Activated T-cell treated with anti-CD3 and anti-CD28 coated beads for 48 hours (primary cell): ENCODE results near the gene SLIT3.

Experiments
- DNase-seq: peaks from one replicate; pipeline ENCODE4 v3.0.0-alpha.2; 2020; ENCODE audit warnings: low read depth

Gene SLIT3

GRCh38 chr5:169029661-169030274, 271.2 kb downstream of the SLIT3 start:
- no peak for DNase-seq

GRCh38 chr5:169029037-169029436, 271.9 kb downstream of the SLIT3 start:
- DNase-seq, result no peak

GRCh38 chr5:169027501-169028061, 273.4 kb downstream of the SLIT3 start:
- DNase-seq, result no peak

GRCh38 chr5:169025491-169025890, 275.4 kb downstream of the SLIT3 start:
- no peak for DNase-seq

- no peak for DNase-seq
These were observed 276.5 kb downstream of the SLIT3 start for GRCh38 chr5:169024421-169024820.

GRCh38 chr5:169022718-169023117, 278.2 kb downstream of the SLIT3 start:
- no peak for DNase-seq

- no peak for DNase-seq
These were observed 280.8 kb downstream of the SLIT3 start for GRCh38 chr5:169020102-169020501.

GRCh38 chr5:169018925-169019324, 282.0 kb downstream of the SLIT3 start:
- no peak for DNase-seq

GRCh38 chr5:169015991-169016390, 284.9 kb downstream of the SLIT3 start:
- DNase-seq, result no peak

- no peak for DNase-seq
These were observed 287.1 kb downstream of the SLIT3 start for GRCh38 chr5:169013846-169014245.

- no peak for DNase-seq
These were observed 287.7 kb downstream of the SLIT3 start for GRCh38 chr5:169013208-169013728.

- DNase-seq, result no peak
These were observed 288.5 kb downstream of the SLIT3 start for GRCh38 chr5:169012450-169012849.

GRCh38 chr5:169011451-169011850, 289.5 kb downstream of the SLIT3 start:
- DNase-seq, result no peak

- no peak for DNase-seq
These were observed 289.9 kb downstream of the SLIT3 start for GRCh38 chr5:169011009-169011408.

- DNase-seq, result no peak
These were observed 291.8 kb downstream of the SLIT3 start for GRCh38 chr5:169009123-169009522.

- no peak for DNase-seq
These were observed 293.8 kb downstream of the SLIT3 start for GRCh38 chr5:169006842-169007790.

GRCh38 chr5:169004551-169004950, 296.4 kb downstream of the SLIT3 start:
- DNase-seq, result no peak

- no peak for DNase-seq
These were observed 297.0 kb downstream of the SLIT3 start for GRCh38 chr5:169003721-169004541.

- DNase-seq, result no peak
These were observed 297.9 kb downstream of the SLIT3 start for GRCh38 chr5:169002953-169003555.

- no peak for DNase-seq
These were observed 299.5 kb downstream of the SLIT3 start for GRCh38 chr5:169001394-169001793.

GRCh38 chr5:168995024-168995423, 305.9 kb downstream of the SLIT3 start:
- no peak for DNase-seq

- DNase-seq, result no peak
These were observed 308.3 kb downstream of the SLIT3 start for GRCh38 chr5:168992687-168993086.
